ENCODE results near the gene CIAO3.

- TF ChIP-seq POLR2A (IDR thresholded peaks at IDR 0.05; ENCODE audit: low read length) (no peak), GATA1 (IDR thresholded peaks at IDR 0.05; ENCODE audit: low read depth, low read length) (no peak)
Observed at GRCh38 chr16:767743-768235, 27.0 kb upstream of the CIAO3 start.
